ENCODE results near the gene DCUN1D3. TPM values are rescaled to one million over a fixed set of nuclear protein-coding genes. Genes with fewer than 3 reads are reported as not detected.
"Not testable (repeated sequence)": the region's sequence is repeated elsewhere in the genome, so short reads cannot be mapped to it uniquely, and the experiment has no call there.

Gene DCUN1D3
- total RNA-seq, 2 donors from 2014 or later = 7.2 to 16.5 TPM

DNA sequence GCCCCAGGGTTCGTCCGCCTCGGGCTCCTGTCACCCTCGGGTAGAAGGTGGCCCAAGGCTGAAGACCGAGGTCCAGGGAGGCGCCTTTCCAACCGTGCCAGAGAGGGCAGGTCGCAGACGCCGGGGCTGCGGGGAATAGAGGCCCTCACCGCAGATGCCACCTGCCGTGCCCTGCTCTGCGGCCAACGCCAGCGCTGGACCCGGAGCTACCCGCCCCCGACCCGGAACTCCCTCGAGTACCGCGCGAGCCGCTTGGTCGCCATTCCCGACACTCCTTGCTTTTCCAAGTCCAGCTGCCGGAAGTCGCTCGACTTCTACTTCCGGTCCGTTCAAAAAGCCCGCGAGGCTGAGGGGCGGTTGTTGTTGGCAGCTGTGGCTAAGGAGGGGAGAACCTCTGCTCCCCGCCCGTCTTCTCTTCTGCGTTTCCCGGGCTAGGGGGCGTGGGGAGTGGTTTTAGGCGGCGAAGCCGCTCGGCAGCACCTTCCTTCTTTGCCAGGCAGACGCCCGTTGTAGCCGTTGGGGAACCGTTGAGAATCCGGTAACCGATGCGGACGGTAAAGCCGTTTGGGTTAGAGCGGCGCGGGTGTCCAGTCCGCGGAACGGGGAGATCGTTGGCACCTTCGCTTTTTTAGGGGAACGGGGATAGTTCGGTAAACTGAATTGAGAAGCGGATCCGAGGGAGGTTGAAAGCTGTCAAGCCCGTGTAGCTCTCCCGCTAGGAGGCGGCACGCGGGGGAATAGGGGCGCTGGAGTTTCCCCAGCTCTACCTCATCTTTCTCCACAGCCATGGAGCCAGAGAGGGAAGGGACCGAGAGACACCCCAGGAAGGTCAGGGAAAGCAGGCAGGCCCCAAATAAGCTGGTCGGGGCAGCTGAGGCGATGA, 93.7 kb downstream of the DCUN1D3 start, which contains the start of the genes ERI2 and REXO5:
ERI2 (minus strand) TSS at position 305 of the 883 bp plus-strand sequence; CDS start at position 263, 42 bp downstream.
REXO5 (plus strand) TSS at position 360 of the 883 bp plus-strand sequence; CDS start at position 787, 427 bp downstream.
- intact Hi-C loops (cut with DNase I) = loop anchor here (5.0 to 10.0 kb wide), 3 partner anchors 46 to 278 kb away; no protein-coding TSS in a partner anchor
- Histone ChIP-seq H3K9me3 (no peaks in the 10 kb centered on the region), H3K27ac (peak within 1 kb of the TSS; percentile 95 to 96), H3K36me3 (no peaks in the 10 kb centered on the region), H3K27me3 (replicated peaks; ENCODE audit: insufficient read depth) (no peaks in the 10 kb centered on the region), H3K4me3 (peak within 1 kb of the TSS; percentile 63 to 69), H3K4me1 (replicated peaks) (peaks cover 9% of the 10 kb centered on the region)
- under 1% methylated on average over 57 of the region's 74 CpGs for WGBS
- DNase-seq (ENCODE audit: low spot score) = peak; percentile 90
- TF ChIP-seq, protein P1, sequence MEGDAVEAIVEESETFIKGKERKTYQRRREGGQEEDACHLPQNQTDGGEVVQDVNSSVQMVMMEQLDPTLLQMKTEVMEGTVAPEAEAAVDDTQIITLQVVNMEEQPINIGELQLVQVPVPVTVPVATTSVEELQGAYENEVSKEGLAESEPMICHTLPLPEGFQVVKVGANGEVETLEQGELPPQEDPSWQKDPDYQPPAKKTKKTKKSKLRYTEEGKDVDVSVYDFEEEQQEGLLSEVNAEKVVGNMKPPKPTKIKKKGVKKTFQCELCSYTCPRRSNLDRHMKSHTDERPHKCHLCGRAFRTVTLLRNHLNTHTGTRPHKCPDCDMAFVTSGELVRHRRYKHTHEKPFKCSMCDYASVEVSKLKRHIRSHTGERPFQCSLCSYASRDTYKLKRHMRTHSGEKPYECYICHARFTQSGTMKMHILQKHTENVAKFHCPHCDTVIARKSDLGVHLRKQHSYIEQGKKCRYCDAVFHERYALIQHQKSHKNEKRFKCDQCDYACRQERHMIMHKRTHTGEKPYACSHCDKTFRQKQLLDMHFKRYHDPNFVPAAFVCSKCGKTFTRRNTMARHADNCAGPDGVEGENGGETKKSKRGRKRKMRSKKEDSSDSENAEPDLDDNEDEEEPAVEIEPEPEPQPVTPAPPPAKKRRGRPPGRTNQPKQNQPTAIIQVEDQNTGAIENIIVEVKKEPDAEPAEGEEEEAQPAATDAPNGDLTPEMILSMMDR (IDR thresholded peaks at IDR 0.05) = peak; percentile 34 to 43 (median 38)
- TF ChIP-seq POLR2AphosphoS5 (IDR thresholded peaks at IDR 0.05) = peak; percentile 85
- peak; percentile 78 for TF ChIP-seq POLR2A (IDR thresholded peaks at IDR 0.05)

DNA sequence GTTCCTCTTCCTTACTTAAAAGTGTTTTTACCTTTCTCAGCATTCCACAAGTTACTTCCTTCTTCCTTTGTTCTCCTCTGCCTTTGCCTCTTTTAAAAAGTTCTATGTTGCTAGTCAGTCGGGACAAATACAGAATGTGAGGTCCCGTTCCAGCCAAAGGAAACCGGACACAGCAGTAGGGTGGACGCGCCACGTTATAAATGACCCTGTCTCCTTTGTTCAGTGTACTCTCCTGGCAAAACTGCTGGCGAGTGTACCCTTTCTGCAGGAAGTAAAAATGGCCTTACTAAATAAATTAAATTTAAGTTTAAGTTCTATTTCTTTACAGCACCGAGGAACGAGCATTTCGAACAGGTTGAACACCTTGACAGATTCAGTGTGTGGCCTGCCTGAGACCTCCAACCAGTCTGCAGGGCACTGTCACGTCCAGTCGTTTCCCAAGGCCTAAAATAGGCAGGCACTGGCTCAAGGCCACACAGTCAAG, 94.4 kb downstream of the DCUN1D3 start:
- not testable (repeated sequence) for H3K9me3 ChIP-seq; H3K4me1 ChIP-seq (replicated peaks); H3K36me3 ChIP-seq; H3K27me3 ChIP-seq (replicated peaks; ENCODE audit: insufficient read depth)
- intact Hi-C loops (cut with DNase I) = loop anchor here (5.0 to 10.0 kb wide), 3 partner anchors 47 to 279 kb away; no protein-coding TSS in a partner anchor
- 6% methylated on average over 12 of the region's 12 CpGs for WGBS
- H3K27ac ChIP-seq = peak overlapping the region; percentile 95 to 96
- H3K4me3 ChIP-seq = peak overlapping the region; percentile 63 to 69
- DNase-seq (ENCODE audit: low spot score) = peak; percentile 18

Small RNA genes lying within 50 kb of the gene (small RNA-seq; reads per million reads assigned to genes)
- 0 reads per million in 2 donors for gene RF00618

Other genes starting within 250 kb of the DCUN1D3 start
- 10 to 100 TPM in 1 of 2 donors, 1 to 10 TPM in 1; 7.7 to 24.6 TPM for gene ACSM1, start 202.7 kb downstream of the DCUN1D3 start, total RNA-seq
- 100 to 1,000 TPM; 107 to 167 TPM for gene THUMPD1, start 158.5 kb downstream of the DCUN1D3 start, total RNA-seq
- 10 to 100 TPM; 65.9 to 99.6 TPM for gene ACSM3, start 136.3 kb downstream of the DCUN1D3 start, total RNA-seq
- gene ERI2, start 93.9 kb downstream of the DCUN1D3 start, total RNA-seq = 10 to 100 TPM; 31.6 to 35.2 TPM
- gene REXO5, start 93.8 kb downstream of the DCUN1D3 start, total RNA-seq = 10 to 100 TPM; 12.1 to 67.1 TPM
- 10 to 100 TPM; 26.1 to 64.5 TPM for gene LYRM1, start 413 bp upstream of the DCUN1D3 start, total RNA-seq